HG02840 (cell line): ENCODE results near the gene CHST2.
"Not testable (repeated sequence)": the region's sequence is repeated elsewhere in the genome, so short reads cannot be mapped to it uniquely, and the experiment has no call there.

Experiments used
- ATAC-seq: cut with Tn5 transposase; IDR thresholded peaks from one replicate; pipeline ENCODE4 v1.9.1; 2021; ENCODE audit warnings: mild to moderate bottlenecking, moderate library complexity, moderate number of reproducible peaks; ENCODE audit not compliant: unreplicated experiment, low FRiP score

The CHST2 gene

GRCh38 chr3:143165211-143165610 is 45.6 kb downstream of the CHST2 start:
- no peak for ATAC-seq

- ATAC-seq: not testable (repeated sequence)
Measured at GRCh38 chr3:143165612-143166285, 46.2 kb downstream of the CHST2 start.

GRCh38 chr3:143166376-143166775 is 46.8 kb downstream of the CHST2 start:
- ATAC-seq: no peak

- ATAC-seq: no peak
Measured at GRCh38 chr3:143167969-143168854, 48.6 kb downstream of the CHST2 start.

- ATAC-seq: no peak
Measured at GRCh38 chr3:143168855-143169192, 49.3 kb downstream of the CHST2 start.

GRCh38 chr3:143170074-143170473 is 50.5 kb downstream of the CHST2 start:
- ATAC-seq: no peak

- ATAC-seq: no peak
Measured at GRCh38 chr3:143170676-143171075, 51.1 kb downstream of the CHST2 start.

GRCh38 chr3:143171141-143171980 is 51.8 kb downstream of the CHST2 start:
- ATAC-seq: no peak

GRCh38 chr3:143172062-143172794 is 52.7 kb downstream of the CHST2 start:
- ATAC-seq: no peak

- no peak for ATAC-seq
Measured at GRCh38 chr3:143172795-143173145, 53.2 kb downstream of the CHST2 start.

- ATAC-seq: no peak
Measured at GRCh38 chr3:143173242-143173641, 53.7 kb downstream of the CHST2 start.
